Measurements from ENCODE around the gene SEC14L5. TPM values are rescaled to one million over a fixed set of nuclear protein-coding genes. Genes with fewer than 3 reads are reported as not detected.

SEC14L5 gene
- total and polyA plus RNA-seq, 10 donors = 0.06 to 0.94 (median 0.26) TPM; not detected in 1

- no peak overlapping the region for H3K27ac ChIP-seq
- H3K9me3 ChIP-seq = no peaks in the 10 kb centered on the region
- H3K36me3 ChIP-seq = no peaks in the 10 kb centered on the region
- TF ChIP-seq POLR2A (IDR thresholded peaks at IDR 0.05) (no peak), POLR2AphosphoS5 (IDR thresholded peaks at IDR 0.05) (no peak)
- TF ChIP-seq, protein P1, sequence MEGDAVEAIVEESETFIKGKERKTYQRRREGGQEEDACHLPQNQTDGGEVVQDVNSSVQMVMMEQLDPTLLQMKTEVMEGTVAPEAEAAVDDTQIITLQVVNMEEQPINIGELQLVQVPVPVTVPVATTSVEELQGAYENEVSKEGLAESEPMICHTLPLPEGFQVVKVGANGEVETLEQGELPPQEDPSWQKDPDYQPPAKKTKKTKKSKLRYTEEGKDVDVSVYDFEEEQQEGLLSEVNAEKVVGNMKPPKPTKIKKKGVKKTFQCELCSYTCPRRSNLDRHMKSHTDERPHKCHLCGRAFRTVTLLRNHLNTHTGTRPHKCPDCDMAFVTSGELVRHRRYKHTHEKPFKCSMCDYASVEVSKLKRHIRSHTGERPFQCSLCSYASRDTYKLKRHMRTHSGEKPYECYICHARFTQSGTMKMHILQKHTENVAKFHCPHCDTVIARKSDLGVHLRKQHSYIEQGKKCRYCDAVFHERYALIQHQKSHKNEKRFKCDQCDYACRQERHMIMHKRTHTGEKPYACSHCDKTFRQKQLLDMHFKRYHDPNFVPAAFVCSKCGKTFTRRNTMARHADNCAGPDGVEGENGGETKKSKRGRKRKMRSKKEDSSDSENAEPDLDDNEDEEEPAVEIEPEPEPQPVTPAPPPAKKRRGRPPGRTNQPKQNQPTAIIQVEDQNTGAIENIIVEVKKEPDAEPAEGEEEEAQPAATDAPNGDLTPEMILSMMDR (IDR thresholded peaks at IDR 0.05 in 8 of 11, conservative IDR thresholded peaks at IDR 0.05 in 3 of 11) = no peak
- H3K4me3 ChIP-seq = no peak overlapping the region
- peaks cover 8 to 22% (median 16%) of the 10 kb centered on the region in 6 donors for H3K4me1 ChIP-seq
- DNase-seq = no peak
- WGBS, 5 donors = 81 to 89% (median 84%) methylated on average over 16 of the region's 16 CpGs
- intact Hi-C loops (cut with DNase I; ENCODE audit: low total_unique reads) = no loop called here
- peaks cover 8 to 88% (median 39%) of the 10 kb centered on the region in 7 donors for H3K27me3 ChIP-seq (replicated peaks in 1 of 7)
These were observed 20.1 kb upstream of the SEC14L5 start for GRCh38 chr16:4937782-4938682.

- H3K27me3 ChIP-seq (replicated peaks in 1 of 7) = peaks cover 8 to 88% (median 39%) of the 10 kb centered on the region in 7 donors
- no peaks in the 10 kb centered on the region for H3K36me3 ChIP-seq
- no peaks in the 10 kb centered on the region for H3K9me3 ChIP-seq
- intact Hi-C loops (cut with DNase I; ENCODE audit: low total_unique reads) = no loop called here
- H3K4me3 ChIP-seq = no peak overlapping the region
- WGBS, 5 donors = 83 to 90% (median 84%) methylated on average over 5 of the region's 5 CpGs
- peaks cover 8 to 22% (median 16%) of the 10 kb centered on the region in 6 donors for H3K4me1 ChIP-seq
- no peak overlapping the region for H3K27ac ChIP-seq
- no peak for TF ChIP-seq POLR2A (IDR thresholded peaks at IDR 0.05)
- TF ChIP-seq, protein P1 (IDR thresholded peaks at IDR 0.05 in 8 of 11, conservative IDR thresholded peaks at IDR 0.05 in 3 of 11) = no peak
- TF ChIP-seq POLR2AphosphoS5 (IDR thresholded peaks at IDR 0.05) = no peak
- DNase-seq = no peak
These were observed 19.5 kb upstream of the SEC14L5 start for GRCh38 chr16:4938683-4939030.

DNA sequence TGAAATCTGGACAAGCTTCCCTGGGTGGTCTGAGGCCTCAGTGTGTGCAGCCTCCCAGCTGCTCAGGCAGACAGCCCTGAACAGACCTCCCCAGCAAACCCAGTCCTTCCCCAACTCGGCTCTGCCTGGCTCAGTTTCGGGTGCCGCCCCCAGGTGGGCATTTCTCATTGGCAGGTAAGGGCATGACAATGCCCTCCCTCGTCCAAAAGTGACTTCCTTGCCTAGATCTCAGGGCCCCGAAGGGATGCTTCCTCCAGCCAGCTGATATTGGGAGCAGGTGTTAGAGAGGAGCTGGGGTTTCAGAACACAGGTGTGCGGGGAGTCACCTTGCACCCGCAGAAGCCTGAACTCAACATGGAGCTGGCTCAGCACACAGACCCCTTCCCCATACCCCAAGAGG is 17.4 kb upstream of the SEC14L5 start:
- no peak overlapping the region for H3K27ac ChIP-seq
- H3K4me1 ChIP-seq = peaks cover 8 to 32% (median 15%) of the 10 kb centered on the region in 6 donors
- intact Hi-C loops (cut with DNase I; ENCODE audit: low total_unique reads) = no loop called here
- peaks cover 8 to 88% (median 26%) of the 10 kb centered on the region in 7 donors for H3K27me3 ChIP-seq (replicated peaks in 1 of 7)
- DNase-seq = no peak
- TF ChIP-seq POLR2AphosphoS5 (IDR thresholded peaks at IDR 0.05) (no peak), POLR2A (IDR thresholded peaks at IDR 0.05) (no peak)
- TF ChIP-seq, protein P1 (IDR thresholded peaks at IDR 0.05 in 8 of 11, conservative IDR thresholded peaks at IDR 0.05 in 3 of 11) = no peak
- H3K4me3 ChIP-seq = no peak overlapping the region
- 42 to 62% (median 49%) methylated on average over 5 to 7 of the region's 7 CpGs for WGBS, 5 donors
- H3K9me3 ChIP-seq = no peaks in the 10 kb centered on the region
- H3K36me3 ChIP-seq = no peaks in the 10 kb centered on the region

- TF ChIP-seq POLR2A (IDR thresholded peaks at IDR 0.05) = no peak
- no peak for TF ChIP-seq POLR2AphosphoS5 (IDR thresholded peaks at IDR 0.05)
- TF ChIP-seq, protein P1 (IDR thresholded peaks at IDR 0.05 in 8 of 11, conservative IDR thresholded peaks at IDR 0.05 in 3 of 11) = no peak
- H3K27ac ChIP-seq = no peak overlapping the region
- WGBS, 5 donors = 69 to 86% (median 81%) methylated on average over 9 of the region's 9 CpGs
These were observed 15.6 kb upstream of the SEC14L5 start for GRCh38 chr16:4942481-4942880.

More at GRCh38 chr16:4942481-4942880, 15.6 kb upstream of the SEC14L5 start:
- intact Hi-C loops (cut with DNase I; ENCODE audit: low total_unique reads) = no loop called here
- no peak for DNase-seq
- Histone ChIP-seq H3K4me3 (no peak overlapping the region), H3K4me1 (peaks cover 0 to 16% (median 1%) of the 10 kb centered on the region in 6 donors), H3K9me3 (no peaks in the 10 kb centered on the region), H3K27me3 (replicated peaks in 1 of 7) (peaks cover 0 to 78% (median 9%) of the 10 kb centered on the region in 7 donors), H3K36me3 (no peaks in the 10 kb centered on the region)

Measured in spleen (tissue), 11 donors.